Liver (tissue), 9 donors: ENCODE measurements around the gene MAPK8IP3. TPM values are rescaled to one million over a fixed set of nuclear protein-coding genes. Genes with fewer than 3 reads are reported as not detected.

Experiments
- DNase-seq: peaks from one replicate; pipeline ENCODE4 v3.0.0-alpha.2; 2017; ENCODE audit warnings: low spot score
- H3K27ac ChIP-seq, 2 donors: one replicate each; pipeline ENCODE4 v1.7.0; 2013; ENCODE audit warnings: inconsistent platforms in 2 of 2, low read length in 2 of 2, control low read depth in 1 of 2, low read depth in 1 of 2, mild to moderate bottlenecking in 1 of 2
- H3K27me3 ChIP-seq, 4 donors: one replicate each; pipeline versions ENCODE4 v1.6.1 to v1.7.0; 2013; ENCODE audit warnings: low read length in 3 of 4, inconsistent platforms in 1 of 4, mild to moderate bottlenecking in 1 of 4, moderate library complexity in 1 of 4; ENCODE audit not compliant: control insufficient read depth in 4 of 4, insufficient read depth in 4 of 4
- H3K36me3 ChIP-seq, 4 donors: one replicate each; pipeline versions ENCODE4 v1.6.1 to v1.7.0; 2013; ENCODE audit warnings: low read length in 3 of 4, mild to moderate bottlenecking in 3 of 4, low read depth in 1 of 4, moderate library complexity in 1 of 4; ENCODE audit not compliant: control insufficient read depth in 4 of 4, insufficient read depth in 3 of 4
- H3K4me1 ChIP-seq, 4 donors: one replicate each; pipeline versions ENCODE4 v1.6.1 to v1.7.0; 2013; ENCODE audit warnings: low read length in 3 of 4, mild to moderate bottlenecking in 3 of 4, moderate library complexity in 1 of 4; ENCODE audit not compliant: control insufficient read depth in 4 of 4, insufficient read depth in 4 of 4
- H3K4me3 ChIP-seq, 3 donors: one replicate each; pipeline versions ENCODE4 v1.6.1 to v1.7.0; 2013; ENCODE audit warnings: low read length in 3 of 3, control low read depth in 1 of 3, low read depth in 1 of 3, mild to moderate bottlenecking in 1 of 3
- H3K9ac ChIP-seq, 2 donors: one replicate each; pipeline ENCODE4 v1.7.0; 2013; ENCODE audit warnings: low read length in 2 of 2, mild to moderate bottlenecking in 2 of 2, moderate library complexity in 2 of 2, control low read depth in 1 of 2, low read depth in 1 of 2
- H3K9me3 ChIP-seq, 4 donors: one replicate each; pipeline versions ENCODE4 v1.6.1 to v1.7.0; 2013; ENCODE audit warnings: low read length in 3 of 4; ENCODE audit not compliant: control insufficient read depth in 4 of 4
- EGR1 ChIP-seq, 2 donors: IDR thresholded peaks; 2 replicates each; pipeline ENCODE4 v1.6.1; 2016 to 2018; ENCODE audit warnings: antibody characterized with exemption in 2 of 2, low read depth in 2 of 2
- FOXA1 ChIP-seq: IDR thresholded peaks from 2 replicates; pipeline ENCODE4 v1.6.1; 2016; ENCODE audit warnings: antibody characterized with exemption
- FOXA2 ChIP-seq: IDR thresholded peaks from 2 replicates; pipeline ENCODE4 v1.6.1; 2016; ENCODE audit warnings: antibody characterized with exemption
- GABPA ChIP-seq, 2 donors: IDR thresholded peaks in 1 of 2; conservative IDR thresholded peaks in 1 of 2; 2 replicates each; pipeline ENCODE4 v1.6.1; 2016; ENCODE audit warnings: antibody characterized with exemption in 2 of 2, mild to moderate bottlenecking in 1 of 2, moderate library complexity in 1 of 2
- HNF4A ChIP-seq, 2 donors: conservative IDR thresholded peaks; 2 replicates each; pipeline ENCODE4 v1.6.1; 2016; ENCODE audit warnings: antibody characterized with exemption in 2 of 2, mild to moderate bottlenecking in 2 of 2
- HNF4G ChIP-seq: IDR thresholded peaks from 2 replicates; pipeline ENCODE4 v1.6.1; 2016; ENCODE audit warnings: antibody characterized with exemption
- JUND ChIP-seq, 2 donors: IDR thresholded peaks; 2 replicates each; pipeline ENCODE4 v1.6.1; 2016; ENCODE audit warnings: antibody characterized with exemption in 2 of 2
- NR2F2 ChIP-seq: IDR thresholded peaks from 2 replicates; pipeline ENCODE4 v1.6.1; 2016; ENCODE audit warnings: antibody characterized with exemption
- RAD21 ChIP-seq, 2 donors: IDR thresholded peaks; 2 replicates each; pipeline ENCODE4 v1.6.1; 2016; ENCODE audit warnings: antibody characterized with exemption in 2 of 2, mild to moderate bottlenecking in 2 of 2
- RXRA ChIP-seq, 2 donors: IDR thresholded peaks; 2 replicates each; pipeline ENCODE4 v1.6.1; 2017 to 2018; ENCODE audit warnings: antibody characterized with exemption in 2 of 2, mild to moderate bottlenecking in 1 of 2
- SP1 ChIP-seq: IDR thresholded peaks from 2 replicates; pipeline ENCODE4 v1.6.1; 2018; ENCODE audit warnings: antibody characterized with exemption, mild to moderate bottlenecking
- TAF1 ChIP-seq: conservative IDR thresholded peaks from 2 replicates; pipeline ENCODE4 v1.6.1; 2016; ENCODE audit warnings: antibody characterized with exemption, mild to moderate bottlenecking
- YY1 ChIP-seq: IDR thresholded peaks from 2 replicates; pipeline ENCODE4 v1.6.1; 2016; ENCODE audit warnings: antibody characterized with exemption, mild to moderate bottlenecking
- WGBS: extraction: QIAGEN DNeasy Blood & Tissue Kit; methylation state at CpG from one replicate; pipeline ENCODE4 v1.1.7; 2013; 5-methylcytosine and 5-hydroxymethylcytosine counted together
- polyA plus RNA-seq, 2 donors: library from polyadenylated mRNA; stranded (reverse) in 1 of 2; unstranded in 1 of 2; fragments of 200-250 nt in 1 of 2; fragments of >200 nt in 1 of 2; fragmentation: Nextera tagmentation in 1 of 2; extraction: Ambion mirVana in 1 of 2; gene quantifications; one replicate each; pipeline versions ENCODE4 v1.2.1 to v1.2.3, GENCODE V29; 2013 to 2015
- total RNA-seq, 2 donors: library from RNA; depleted of rRNA; stranded (reverse); fragments of >200 nt; gene quantifications; one replicate each; pipeline ENCODE4 v1.2.3, GENCODE V29; 2014
- TF ChIP-seq, protein P1 (sequence below): IDR thresholded peaks from 2 replicates; pipeline ENCODE4 v1.6.1; 2016; ENCODE audit warnings: antibody characterized with exemption, mild to moderate bottlenecking
- TF ChIP-seq, protein P2 (sequence below): IDR thresholded peaks from 2 replicates; pipeline ENCODE4 v1.6.1; 2016; ENCODE audit warnings: antibody characterized with exemption
- TF ChIP-seq, protein P3 (sequence below): fragments of 150-350 bp; IDR thresholded peaks from 2 replicates; pipeline ENCODE4 v1.5.1; 2017; ENCODE audit warnings: improper control_type of control experiment, low read depth, low read length; ENCODE audit not compliant: missing input control
- TF ChIP-seq, protein P4 (sequence below): IDR thresholded peaks from 2 replicates; pipeline ENCODE4 v1.6.1; 2016; ENCODE audit warnings: antibody characterized with exemption
- donor health status: healthy.
- donor health status: healthy.
- donor health status: healthy.
- donor health status: healthy.
- donor health status: healthy.

Gene MAPK8IP3
- total and polyA plus RNA-seq, 4 donors = 4.1 to 43.0 (median 9.3) TPM

DNA sequence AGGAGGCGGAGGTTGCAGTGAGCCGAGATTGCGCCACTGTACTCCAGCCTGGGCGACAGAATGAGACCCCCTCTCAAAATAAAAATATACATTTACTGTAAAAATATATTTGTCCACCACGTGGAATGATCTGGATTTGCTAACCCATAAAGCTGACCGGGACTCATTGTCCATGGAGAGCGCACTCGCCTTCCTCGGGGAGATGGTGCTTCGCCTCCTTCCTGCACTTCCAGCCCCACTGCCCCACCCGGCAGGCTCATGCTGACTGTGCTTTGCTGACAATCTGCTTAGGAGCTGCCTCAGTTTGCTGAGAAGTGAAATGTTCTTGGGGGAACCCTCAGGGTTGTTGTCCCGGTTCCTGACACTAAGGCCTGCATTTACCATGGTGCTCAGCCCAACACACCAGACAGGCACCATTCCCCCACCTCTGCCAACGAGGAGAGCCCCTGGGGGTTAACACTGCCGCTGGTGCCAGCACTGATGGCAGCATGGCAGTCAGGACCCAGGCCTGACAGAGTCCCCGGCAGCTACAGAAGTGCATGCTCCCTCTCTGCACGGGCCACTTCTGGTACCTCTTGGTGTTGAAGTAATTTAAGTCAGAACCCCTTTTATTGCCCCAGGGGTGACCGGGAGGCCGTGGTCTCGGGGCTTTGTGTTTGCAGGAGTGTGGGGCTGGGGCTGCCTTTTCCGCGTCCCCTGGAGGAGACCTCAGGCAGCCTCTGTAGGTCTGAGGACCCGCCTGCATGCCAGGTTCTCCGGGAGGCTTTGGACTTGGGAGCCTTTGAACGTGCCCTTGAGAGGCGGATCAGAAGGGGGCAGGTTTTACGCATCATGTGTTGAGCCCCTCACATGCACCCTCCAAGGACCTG lies 79.2 kb downstream of the MAPK8IP3 start:
- H3K36me3 ChIP-seq = peaks cover 0 to 26% (median 5%) of the 10 kb centered on the region in 4 donors
- H3K27ac ChIP-seq = no peak overlapping the region
- peaks cover 11 to 61% (median 40%) of the 10 kb centered on the region in 4 donors for H3K4me1 ChIP-seq
- 89% methylated on average over 26 of the region's 26 CpGs for WGBS
- TF ChIP-seq YY1 = no peak
- TF ChIP-seq HNF4G = no peak
- H3K9ac ChIP-seq = no peak overlapping the region
- H3K27me3 ChIP-seq = no peaks in the 10 kb centered on the region
- no peak for DNase-seq
- no peak overlapping the region for H3K4me3 ChIP-seq
- H3K9me3 ChIP-seq = no peaks in the 10 kb centered on the region

DNA sequence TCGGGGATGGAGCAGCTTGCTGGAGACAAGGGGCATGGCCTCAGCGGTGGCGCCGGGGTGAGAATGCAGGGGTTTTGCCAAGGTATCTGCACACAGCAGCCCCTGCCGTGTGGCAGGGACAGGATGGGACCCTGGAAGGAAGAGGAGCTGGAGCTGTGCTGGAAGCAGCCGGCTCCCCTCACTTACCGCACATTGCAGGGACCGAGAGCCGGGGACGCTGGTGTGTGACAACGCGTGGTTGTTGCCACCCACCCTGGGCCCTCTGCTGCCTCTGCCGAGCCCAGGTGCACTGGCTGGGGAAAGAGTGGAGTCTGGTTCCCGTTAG lies 79.8 kb downstream of the MAPK8IP3 start:
- H3K4me1 ChIP-seq = peaks cover 7 to 61% (median 39%) of the 10 kb centered on the region in 4 donors
- WGBS = 89% methylated on average over 14 of the region's 14 CpGs
- TF ChIP-seq HNF4G (no peak), HNF4A (conservative IDR thresholded peaks at IDR 0.05) (no peak), GABPA (IDR thresholded peaks at IDR 0.05 in 1 of 2, conservative IDR thresholded peaks at IDR 0.05 in 1 of 2) (no peak), EGR1 (IDR thresholded peaks at IDR 0.05; ENCODE audit: low read depth in 2 of 2) (no peak), YY1 (no peak), FOXA1 (no peak), TAF1 (no peak), JUND (IDR thresholded peaks at IDR 0.05) (no peak)
- TF ChIP-seq, protein P1, sequence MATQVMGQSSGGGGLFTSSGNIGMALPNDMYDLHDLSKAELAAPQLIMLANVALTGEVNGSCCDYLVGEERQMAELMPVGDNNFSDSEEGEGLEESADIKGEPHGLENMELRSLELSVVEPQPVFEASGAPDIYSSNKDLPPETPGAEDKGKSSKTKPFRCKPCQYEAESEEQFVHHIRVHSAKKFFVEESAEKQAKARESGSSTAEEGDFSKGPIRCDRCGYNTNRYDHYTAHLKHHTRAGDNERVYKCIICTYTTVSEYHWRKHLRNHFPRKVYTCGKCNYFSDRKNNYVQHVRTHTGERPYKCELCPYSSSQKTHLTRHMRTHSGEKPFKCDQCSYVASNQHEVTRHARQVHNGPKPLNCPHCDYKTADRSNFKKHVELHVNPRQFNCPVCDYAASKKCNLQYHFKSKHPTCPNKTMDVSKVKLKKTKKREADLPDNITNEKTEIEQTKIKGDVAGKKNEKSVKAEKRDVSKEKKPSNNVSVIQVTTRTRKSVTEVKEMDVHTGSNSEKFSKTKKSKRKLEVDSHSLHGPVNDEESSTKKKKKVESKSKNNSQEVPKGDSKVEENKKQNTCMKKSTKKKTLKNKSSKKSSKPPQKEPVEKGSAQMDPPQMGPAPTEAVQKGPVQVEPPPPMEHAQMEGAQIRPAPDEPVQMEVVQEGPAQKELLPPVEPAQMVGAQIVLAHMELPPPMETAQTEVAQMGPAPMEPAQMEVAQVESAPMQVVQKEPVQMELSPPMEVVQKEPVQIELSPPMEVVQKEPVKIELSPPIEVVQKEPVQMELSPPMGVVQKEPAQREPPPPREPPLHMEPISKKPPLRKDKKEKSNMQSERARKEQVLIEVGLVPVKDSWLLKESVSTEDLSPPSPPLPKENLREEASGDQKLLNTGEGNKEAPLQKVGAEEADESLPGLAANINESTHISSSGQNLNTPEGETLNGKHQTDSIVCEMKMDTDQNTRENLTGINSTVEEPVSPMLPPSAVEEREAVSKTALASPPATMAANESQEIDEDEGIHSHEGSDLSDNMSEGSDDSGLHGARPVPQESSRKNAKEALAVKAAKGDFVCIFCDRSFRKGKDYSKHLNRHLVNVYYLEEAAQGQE = no peak
- H3K9ac ChIP-seq = no peak overlapping the region
- H3K36me3 ChIP-seq = peaks cover 0 to 28% (median 5%) of the 10 kb centered on the region in 4 donors
- H3K4me3 ChIP-seq = no peak overlapping the region
- H3K27me3 ChIP-seq = no peaks in the 10 kb centered on the region
- no peaks in the 10 kb centered on the region for H3K9me3 ChIP-seq
- DNase-seq = no peak
- H3K27ac ChIP-seq = no peak overlapping the region

DNA sequence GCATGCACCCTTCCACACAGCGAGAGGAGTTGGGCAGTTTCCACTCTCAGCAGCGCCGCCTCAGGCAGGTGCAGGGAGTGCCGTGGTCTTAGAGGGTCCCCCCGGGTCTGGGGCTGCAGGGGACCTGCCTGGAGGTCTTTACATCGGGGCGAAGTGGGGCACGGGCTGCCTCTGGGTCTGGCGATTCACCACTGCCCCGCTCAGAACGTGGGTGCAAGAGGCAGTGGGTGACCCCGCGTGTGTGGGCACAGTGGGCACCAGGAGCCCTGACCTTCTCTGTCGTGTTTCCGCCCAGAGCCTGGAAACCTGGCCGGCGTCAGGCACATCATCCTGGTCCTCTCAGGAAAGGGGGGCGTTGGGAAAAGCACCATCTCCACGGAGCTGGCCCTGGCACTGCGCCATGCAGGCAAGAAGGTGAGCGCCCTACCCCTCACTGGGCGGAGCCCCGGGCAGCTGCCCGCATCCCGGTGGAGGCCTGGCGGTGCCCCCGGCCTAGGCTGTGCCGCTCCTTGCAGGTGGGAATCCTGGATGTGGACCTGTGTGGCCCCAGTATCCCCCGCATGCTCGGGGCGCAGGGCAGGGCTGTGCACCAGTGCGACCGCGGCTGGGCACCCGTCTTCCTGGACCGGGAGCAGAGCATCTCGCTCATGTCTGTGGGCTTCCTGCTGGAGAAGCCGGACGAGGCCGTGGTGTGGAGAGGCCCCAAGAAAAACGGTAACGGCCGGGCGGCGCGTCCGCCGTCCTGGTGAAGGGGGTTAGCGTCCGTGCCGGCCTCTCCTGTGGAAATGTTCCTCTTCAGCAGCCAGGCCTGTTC lies 80.5 kb downstream of the MAPK8IP3 start:
- peaks cover 0 to 34% (median 5%) of the 10 kb centered on the region in 4 donors for H3K36me3 ChIP-seq
- no peak for DNase-seq
- no peak overlapping the region for H3K4me3 ChIP-seq
- WGBS = 91% methylated on average over 51 of the region's 51 CpGs
- no peak for TF ChIP-seq YY1
- TF ChIP-seq, protein P2, sequence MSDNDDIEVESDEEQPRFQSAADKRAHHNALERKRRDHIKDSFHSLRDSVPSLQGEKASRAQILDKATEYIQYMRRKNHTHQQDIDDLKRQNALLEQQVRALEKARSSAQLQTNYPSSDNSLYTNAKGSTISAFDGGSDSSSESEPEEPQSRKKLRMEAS = no peak
- no peak for TF ChIP-seq EGR1 (IDR thresholded peaks at IDR 0.05; ENCODE audit: low read depth in 2 of 2)
- no peak for TF ChIP-seq FOXA1
- no peak for TF ChIP-seq JUND (IDR thresholded peaks at IDR 0.05)
- TF ChIP-seq RXRA (IDR thresholded peaks at IDR 0.05) = no peak
- no peak for TF ChIP-seq RAD21 (IDR thresholded peaks at IDR 0.05)
- TF ChIP-seq, protein P3, sequence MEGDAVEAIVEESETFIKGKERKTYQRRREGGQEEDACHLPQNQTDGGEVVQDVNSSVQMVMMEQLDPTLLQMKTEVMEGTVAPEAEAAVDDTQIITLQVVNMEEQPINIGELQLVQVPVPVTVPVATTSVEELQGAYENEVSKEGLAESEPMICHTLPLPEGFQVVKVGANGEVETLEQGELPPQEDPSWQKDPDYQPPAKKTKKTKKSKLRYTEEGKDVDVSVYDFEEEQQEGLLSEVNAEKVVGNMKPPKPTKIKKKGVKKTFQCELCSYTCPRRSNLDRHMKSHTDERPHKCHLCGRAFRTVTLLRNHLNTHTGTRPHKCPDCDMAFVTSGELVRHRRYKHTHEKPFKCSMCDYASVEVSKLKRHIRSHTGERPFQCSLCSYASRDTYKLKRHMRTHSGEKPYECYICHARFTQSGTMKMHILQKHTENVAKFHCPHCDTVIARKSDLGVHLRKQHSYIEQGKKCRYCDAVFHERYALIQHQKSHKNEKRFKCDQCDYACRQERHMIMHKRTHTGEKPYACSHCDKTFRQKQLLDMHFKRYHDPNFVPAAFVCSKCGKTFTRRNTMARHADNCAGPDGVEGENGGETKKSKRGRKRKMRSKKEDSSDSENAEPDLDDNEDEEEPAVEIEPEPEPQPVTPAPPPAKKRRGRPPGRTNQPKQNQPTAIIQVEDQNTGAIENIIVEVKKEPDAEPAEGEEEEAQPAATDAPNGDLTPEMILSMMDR = no peak
- TF ChIP-seq HNF4G = no peak
- no peak for TF ChIP-seq FOXA2
- TF ChIP-seq NR2F2 = no peak
- no peak for TF ChIP-seq TAF1
- TF ChIP-seq, protein P4, sequence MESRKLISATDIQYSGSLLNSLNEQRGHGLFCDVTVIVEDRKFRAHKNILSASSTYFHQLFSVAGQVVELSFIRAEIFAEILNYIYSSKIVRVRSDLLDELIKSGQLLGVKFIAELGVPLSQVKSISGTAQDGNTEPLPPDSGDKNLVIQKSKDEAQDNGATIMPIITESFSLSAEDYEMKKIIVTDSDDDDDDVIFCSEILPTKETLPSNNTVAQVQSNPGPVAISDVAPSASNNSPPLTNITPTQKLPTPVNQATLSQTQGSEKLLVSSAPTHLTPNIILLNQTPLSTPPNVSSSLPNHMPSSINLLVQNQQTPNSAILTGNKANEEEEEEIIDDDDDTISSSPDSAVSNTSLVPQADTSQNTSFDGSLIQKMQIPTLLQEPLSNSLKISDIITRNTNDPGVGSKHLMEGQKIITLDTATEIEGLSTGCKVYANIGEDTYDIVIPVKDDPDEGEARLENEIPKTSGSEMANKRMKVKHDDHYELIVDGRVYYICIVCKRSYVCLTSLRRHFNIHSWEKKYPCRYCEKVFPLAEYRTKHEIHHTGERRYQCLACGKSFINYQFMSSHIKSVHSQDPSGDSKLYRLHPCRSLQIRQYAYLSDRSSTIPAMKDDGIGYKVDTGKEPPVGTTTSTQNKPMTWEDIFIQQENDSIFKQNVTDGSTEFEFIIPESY = no peak
- no peak for TF ChIP-seq SP1
- no peaks in the 10 kb centered on the region for H3K9me3 ChIP-seq
- H3K27me3 ChIP-seq = no peaks in the 10 kb centered on the region
- no peak overlapping the region for H3K9ac ChIP-seq
- no peak overlapping the region for H3K27ac ChIP-seq
- peaks cover 8 to 61% (median 39%) of the 10 kb centered on the region in 4 donors for H3K4me1 ChIP-seq
